Measurements from ENCODE around the gene PLCH1. TPM values are rescaled to one million over a fixed set of nuclear protein-coding genes. Genes with fewer than 3 reads are reported as not detected.

PLCH1 gene
- total RNA-seq, 1 experiment from 2014 or later: 3.8 TPM

DNA sequence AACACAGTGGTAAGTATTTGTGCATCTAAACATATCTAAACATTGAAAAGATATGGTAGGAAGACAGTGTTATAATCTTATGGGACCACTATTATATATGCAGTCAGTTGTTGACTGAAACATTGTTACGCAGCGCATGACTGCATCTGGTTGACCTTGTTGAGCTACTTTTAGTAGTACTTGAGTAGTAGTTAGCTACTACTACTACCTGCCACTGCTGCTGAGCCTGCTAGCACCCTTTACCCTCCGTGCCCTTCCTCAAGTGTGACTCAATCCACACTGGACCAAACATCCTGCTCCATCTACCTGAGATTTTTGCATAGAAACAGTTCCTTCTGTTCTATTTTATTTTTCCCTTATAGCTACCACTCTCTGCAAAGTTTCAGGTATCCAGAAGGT lies 327.8 kb downstream of the PLCH1 start:
- TF ChIP-seq SRF (IDR thresholded peaks at IDR 0.05; ENCODE audit: low read depth) (no peak), ZFX (IDR thresholded peaks at IDR 0.05) (no peak), ELF1 (IDR thresholded peaks at IDR 0.05; ENCODE audit: borderline replicate concordance, low read depth) (no peak), FOSL1 (IDR thresholded peaks at IDR 0.05; ENCODE audit: low read depth) (no peak)
- TF ChIP-seq, protein P1, sequence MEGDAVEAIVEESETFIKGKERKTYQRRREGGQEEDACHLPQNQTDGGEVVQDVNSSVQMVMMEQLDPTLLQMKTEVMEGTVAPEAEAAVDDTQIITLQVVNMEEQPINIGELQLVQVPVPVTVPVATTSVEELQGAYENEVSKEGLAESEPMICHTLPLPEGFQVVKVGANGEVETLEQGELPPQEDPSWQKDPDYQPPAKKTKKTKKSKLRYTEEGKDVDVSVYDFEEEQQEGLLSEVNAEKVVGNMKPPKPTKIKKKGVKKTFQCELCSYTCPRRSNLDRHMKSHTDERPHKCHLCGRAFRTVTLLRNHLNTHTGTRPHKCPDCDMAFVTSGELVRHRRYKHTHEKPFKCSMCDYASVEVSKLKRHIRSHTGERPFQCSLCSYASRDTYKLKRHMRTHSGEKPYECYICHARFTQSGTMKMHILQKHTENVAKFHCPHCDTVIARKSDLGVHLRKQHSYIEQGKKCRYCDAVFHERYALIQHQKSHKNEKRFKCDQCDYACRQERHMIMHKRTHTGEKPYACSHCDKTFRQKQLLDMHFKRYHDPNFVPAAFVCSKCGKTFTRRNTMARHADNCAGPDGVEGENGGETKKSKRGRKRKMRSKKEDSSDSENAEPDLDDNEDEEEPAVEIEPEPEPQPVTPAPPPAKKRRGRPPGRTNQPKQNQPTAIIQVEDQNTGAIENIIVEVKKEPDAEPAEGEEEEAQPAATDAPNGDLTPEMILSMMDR (IDR thresholded peaks at IDR 0.05 in 2 of 3, conservative IDR thresholded peaks at IDR 0.05 in 1 of 3; ENCODE audit: borderline replicate concordance in 1 of 3, insufficient read depth in 1 of 3, low read depth in 2 of 3, low read length in 2 of 3): no peak
- Histone ChIP-seq H3K27me3 (ENCODE audit: insufficient read depth, low read length) (no peaks in the 10 kb centered on the region), H3K27ac (ENCODE audit: low read depth, low read length) (no peak overlapping the region)

DNA sequence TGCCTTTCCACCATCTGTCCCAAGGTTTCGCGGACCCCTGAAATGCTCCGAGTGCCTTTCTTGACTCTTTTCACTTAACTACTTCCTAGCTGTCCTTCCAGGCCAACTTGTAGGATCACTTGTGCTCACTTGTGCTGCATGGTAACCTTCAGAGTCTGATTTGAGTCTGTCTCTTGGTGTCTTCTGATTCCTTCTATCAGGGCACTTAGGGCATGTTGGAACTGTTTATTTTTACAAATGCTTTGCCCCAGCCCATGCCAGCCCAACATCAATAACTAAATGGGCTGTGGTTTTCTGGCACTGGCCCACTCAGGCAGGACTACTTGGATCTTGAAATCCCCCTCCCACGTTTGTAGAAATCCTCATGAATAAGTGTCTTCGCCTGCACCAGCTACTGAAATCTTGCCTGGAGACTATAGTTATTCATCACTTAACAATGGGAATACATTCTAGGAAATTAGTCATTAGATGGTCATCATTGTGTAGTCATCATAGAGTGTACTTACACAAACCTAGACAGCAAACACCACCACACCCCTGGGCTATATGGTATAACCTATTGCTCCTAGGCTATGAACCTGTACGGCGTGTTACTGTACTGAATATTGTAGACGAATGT lies 328.3 kb downstream of the PLCH1 start:
- BruUV-seq (replicated peaks): no TSS peak
- Histone ChIP-seq H3K4me2 (ENCODE audit: low read length) (peak overlapping the region; percentile 17; the same call in 1 of the 2 replicates), H3K36me3 (ENCODE audit: control insufficient read depth in 1 of 2, insufficient read depth in 2 of 2, low read length in 2 of 2) (no peaks in the 10 kb centered on the region), H3K9ac (ENCODE audit: low read length) (no peak overlapping the region), H3K9me2 (ENCODE audit: insufficient read depth) (no peaks in the 10 kb centered on the region), H4K20me1 (ENCODE audit: insufficient read depth) (no peaks in the 10 kb centered on the region), H2AFZ (ENCODE audit: low read depth, low read length, poor library complexity, severe bottlenecking) (no peak overlapping the region), H3K27me3 (ENCODE audit: insufficient read depth, low read length) (no peaks in the 10 kb centered on the region), H3K4me3 (replicated peaks in 1 of 2; ENCODE audit: low read depth in 1 of 2, low read length in 2 of 2) (no peak overlapping the region), H3K9me3 (ENCODE audit: control insufficient read depth in 1 of 2, insufficient read depth in 1 of 2, low read depth in 1 of 2, low read length in 2 of 2) (no peaks in the 10 kb centered on the region), H3K79me2 (ENCODE audit: insufficient read depth, low read length) (no peaks in the 10 kb centered on the region), H3K27ac (ENCODE audit: low read depth, low read length) (no peak overlapping the region), H3K4me1 (ENCODE audit: control insufficient read depth in 1 of 2, insufficient read depth in 2 of 2, low read length in 2 of 2) (peaks cover 0 to 10% of the 10 kb centered on the region in 2 experiments; a peak in 1 of 4 replicates)
- ATAC-seq: no peak; the same call in 1 of the 2 replicates
- intact Hi-C loops (cut with micrococcal nuclease): no loop called here
- DNase-seq (ENCODE audit: low read depth, low spot score): no peak
- RAD21 ChIA-PET (ENCODE audit: low non-redundant PET in 1 of 2, low total read pairs in 2 of 2, uncharacterized antibody in 2 of 2, unreplicated experiment in 2 of 2): no interaction called here
- CTCF ChIA-PET: no interaction called here
- peak; percentile 21; the same call in 1 of the 2 replicates for TF ChIP-seq SP1 (IDR thresholded peaks at IDR 0.05; ENCODE audit: low read depth)
- TF ChIP-seq CEBPB (IDR thresholded peaks at IDR 0.05; ENCODE audit: low read depth): no peak
- TF ChIP-seq JUND (IDR thresholded peaks at IDR 0.05): peak; percentile 46; the same call in 1 of the 2 replicates
- TF ChIP-seq FOSL1 (IDR thresholded peaks at IDR 0.05; ENCODE audit: low read depth): peak; percentile 77
- POLR2A ChIA-PET: no interaction called here

More for the DNA sequence above, 327.8 kb downstream of the PLCH1 start:
- Histone ChIP-seq H3K4me1 (ENCODE audit: control insufficient read depth in 1 of 2, insufficient read depth in 2 of 2, low read length in 2 of 2) (peaks cover 0 to 10% of the 10 kb centered on the region in 2 experiments; a peak in 1 of 4 replicates), H3K4me2 (ENCODE audit: low read length) (peak overlapping the region; percentile 17; the same call in 1 of the 2 replicates), H3K4me3 (replicated peaks in 1 of 2; ENCODE audit: low read depth in 1 of 2, low read length in 2 of 2) (no peak overlapping the region), H3K9ac (ENCODE audit: low read length) (no peak overlapping the region), H4K20me1 (ENCODE audit: insufficient read depth) (no peaks in the 10 kb centered on the region), H3K9me3 (ENCODE audit: control insufficient read depth in 1 of 2, insufficient read depth in 1 of 2, low read depth in 1 of 2, low read length in 2 of 2) (no peaks in the 10 kb centered on the region), H2AFZ (ENCODE audit: low read depth, low read length, poor library complexity, severe bottlenecking) (no peak overlapping the region), H3K9me2 (ENCODE audit: insufficient read depth) (no peaks in the 10 kb centered on the region), H3K79me2 (ENCODE audit: insufficient read depth, low read length) (no peaks in the 10 kb centered on the region), H3K36me3 (ENCODE audit: control insufficient read depth in 1 of 2, insufficient read depth in 2 of 2, low read length in 2 of 2) (no peaks in the 10 kb centered on the region)
- ChIA-PET POLR2A (no interaction called here), RAD21 (ENCODE audit: low non-redundant PET in 1 of 2, low total read pairs in 2 of 2, uncharacterized antibody in 2 of 2, unreplicated experiment in 2 of 2) (no interaction called here), CTCF (no interaction called here)
- intact Hi-C loops (cut with micrococcal nuclease): no loop called here
- no peak for ATAC-seq
- DNase-seq (ENCODE audit: low read depth, low spot score): no peak
- BruUV-seq (replicated peaks): no TSS peak
